HG03460 (cell line): ENCODE measurements around the gene ARHGAP33.
"Not testable (repeated sequence)": the region's sequence is repeated elsewhere in the genome, so short reads cannot be mapped to it uniquely, and the experiment has no call there.

ENCODE experiments used
- ATAC-seq: cut with Tn5 transposase; IDR thresholded peaks from one replicate; pipeline ENCODE4 v1.9.1; 2021; ENCODE audit not compliant: unreplicated experiment

ARHGAP33 gene

GRCh38 chr19:35822579-35822978 lies 47.2 kb downstream of the ARHGAP33 start:
- no peak for ATAC-seq

DNA sequence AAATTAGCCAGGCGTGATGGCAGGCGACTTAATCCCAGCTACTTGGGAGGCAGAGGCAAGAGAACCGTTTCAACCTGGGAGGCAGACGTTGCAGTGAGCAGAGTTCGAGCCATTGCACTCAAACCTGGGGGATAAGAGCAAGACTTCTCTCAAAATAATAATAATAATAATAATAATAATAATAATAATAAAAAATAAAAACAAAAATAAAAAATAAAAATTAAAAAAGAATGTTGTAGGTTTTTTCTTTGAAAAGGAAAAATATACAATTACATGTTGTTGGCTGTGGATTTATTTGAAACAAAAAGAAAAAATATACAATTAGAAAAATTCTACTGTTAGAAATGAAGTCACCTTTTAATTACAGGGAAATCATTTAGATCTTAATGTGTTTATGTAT lies 48.8 kb downstream of the ARHGAP33 start:
- no peak for ATAC-seq

DNA sequence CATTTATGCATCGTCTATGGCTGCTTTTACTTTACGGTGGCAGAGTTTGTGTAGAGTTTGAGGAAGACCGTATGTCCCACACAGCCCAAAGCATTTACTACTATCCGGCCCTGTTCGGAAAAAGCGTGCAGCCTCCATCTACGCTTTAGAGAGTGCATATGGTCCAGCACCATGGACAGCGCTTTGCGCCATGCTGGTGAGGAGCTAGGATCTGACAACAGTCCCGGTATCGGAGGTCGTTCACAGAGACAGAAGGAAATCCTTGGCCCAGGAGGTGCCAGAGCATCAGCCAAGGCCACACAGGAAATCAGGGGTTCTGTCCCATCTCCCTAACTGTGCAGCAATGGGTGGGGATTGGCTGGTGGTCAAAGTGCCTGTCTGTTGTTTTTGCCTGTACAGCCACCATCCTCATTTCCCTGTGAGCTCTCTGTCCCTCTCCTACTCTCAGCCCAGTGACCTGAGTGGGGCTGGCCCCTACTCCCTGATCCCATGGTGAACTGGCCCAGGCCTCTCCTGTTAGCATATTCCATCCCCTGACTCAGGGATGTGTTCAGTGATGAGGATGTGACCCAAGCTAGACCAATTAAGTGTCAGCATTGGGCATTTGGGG lies 53.4 kb downstream of the ARHGAP33 start:
- no peak for ATAC-seq

GRCh38 chr19:35830986-35831385 lies 55.6 kb downstream of the ARHGAP33 start:
- ATAC-seq = no peak

DNA sequence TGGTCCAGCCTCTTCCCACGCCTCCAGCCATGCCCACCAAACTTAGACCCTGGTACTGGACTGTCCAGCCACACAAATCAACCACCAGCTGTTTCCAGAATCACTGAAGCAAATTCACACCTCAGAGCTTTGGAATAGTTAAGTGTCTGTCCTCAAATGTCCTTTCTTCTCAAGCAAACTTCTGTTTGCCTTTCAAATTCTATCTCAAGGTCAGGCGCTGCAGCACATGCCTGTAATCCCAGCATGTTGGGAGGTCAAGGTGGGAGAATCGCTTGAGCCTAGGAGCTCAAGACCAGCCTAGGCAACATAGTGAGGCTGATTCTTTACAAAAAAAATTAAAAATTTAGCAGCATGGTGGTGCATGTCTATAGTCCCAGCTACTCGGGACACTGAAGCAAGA lies 56.7 kb downstream of the ARHGAP33 start:
- no peak for ATAC-seq

DNA sequence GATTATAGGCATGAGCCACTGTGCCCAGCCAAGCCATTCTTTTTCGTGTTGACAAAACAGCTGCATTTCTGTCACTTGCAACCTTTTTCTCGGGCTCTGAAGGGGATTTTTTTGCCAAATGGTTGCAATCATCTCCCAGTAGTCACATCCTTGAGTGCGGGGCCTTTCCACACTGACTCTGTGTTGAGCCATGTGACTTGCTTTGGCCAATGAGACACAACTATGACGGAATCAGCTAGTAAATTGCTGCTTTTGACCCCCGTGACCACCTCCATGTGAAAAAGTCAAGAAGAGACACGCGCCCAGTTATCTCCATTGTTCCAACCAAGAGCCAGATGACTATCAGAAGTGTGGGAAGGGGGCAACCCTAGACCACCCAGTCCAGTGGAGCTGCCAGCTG lies 58.6 kb downstream of the ARHGAP33 start:
- no peak for ATAC-seq

DNA sequence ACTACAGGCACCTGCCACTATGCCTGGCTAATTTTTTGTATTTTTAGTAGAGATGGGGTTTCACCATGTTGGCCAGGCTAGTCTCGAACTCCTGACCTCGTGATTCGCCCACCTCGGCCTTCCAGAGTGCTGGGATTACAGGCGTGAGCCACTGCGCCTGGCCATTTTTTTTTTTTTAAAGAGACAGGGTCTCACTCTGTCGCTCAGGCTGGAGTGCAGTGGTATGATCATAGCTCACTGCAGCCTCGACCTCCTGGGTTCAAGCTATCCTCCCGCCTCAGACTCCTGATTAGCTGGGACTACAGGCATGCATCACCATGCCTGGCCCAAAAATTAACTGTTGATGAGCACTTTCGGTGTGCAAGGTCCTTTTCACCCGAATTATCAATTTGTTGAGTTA lies 60.7 kb downstream of the ARHGAP33 start:
- ATAC-seq = not testable (repeated sequence)
